ENCODE measurements around the gene GTF3C4.

- TF ChIP-seq, protein P1, sequence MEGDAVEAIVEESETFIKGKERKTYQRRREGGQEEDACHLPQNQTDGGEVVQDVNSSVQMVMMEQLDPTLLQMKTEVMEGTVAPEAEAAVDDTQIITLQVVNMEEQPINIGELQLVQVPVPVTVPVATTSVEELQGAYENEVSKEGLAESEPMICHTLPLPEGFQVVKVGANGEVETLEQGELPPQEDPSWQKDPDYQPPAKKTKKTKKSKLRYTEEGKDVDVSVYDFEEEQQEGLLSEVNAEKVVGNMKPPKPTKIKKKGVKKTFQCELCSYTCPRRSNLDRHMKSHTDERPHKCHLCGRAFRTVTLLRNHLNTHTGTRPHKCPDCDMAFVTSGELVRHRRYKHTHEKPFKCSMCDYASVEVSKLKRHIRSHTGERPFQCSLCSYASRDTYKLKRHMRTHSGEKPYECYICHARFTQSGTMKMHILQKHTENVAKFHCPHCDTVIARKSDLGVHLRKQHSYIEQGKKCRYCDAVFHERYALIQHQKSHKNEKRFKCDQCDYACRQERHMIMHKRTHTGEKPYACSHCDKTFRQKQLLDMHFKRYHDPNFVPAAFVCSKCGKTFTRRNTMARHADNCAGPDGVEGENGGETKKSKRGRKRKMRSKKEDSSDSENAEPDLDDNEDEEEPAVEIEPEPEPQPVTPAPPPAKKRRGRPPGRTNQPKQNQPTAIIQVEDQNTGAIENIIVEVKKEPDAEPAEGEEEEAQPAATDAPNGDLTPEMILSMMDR (IDR thresholded peaks at IDR 0.05), result no peak
- TF ChIP-seq SMC3 (IDR thresholded peaks at IDR 0.05), result no peak
- TF ChIP-seq HOXA7 (CRISPR knock-in tag; IDR thresholded peaks at IDR 0.05), result no peak
- TF ChIP-seq CEBPB (IDR thresholded peaks at IDR 0.05), result no peak
- no peak for TF ChIP-seq RCOR1 (IDR thresholded peaks at IDR 0.05; ENCODE audit: low read depth, low read length)
- no peak for TF ChIP-seq POLR2A (IDR thresholded peaks at IDR 0.05; ENCODE audit: low read length)
- no peak for TF ChIP-seq RAD21 (conservative IDR thresholded peaks at IDR 0.05 in 1 of 2, IDR thresholded peaks at IDR 0.05 in 1 of 2)
- no peak for TF ChIP-seq KDM5A (IDR thresholded peaks at IDR 0.05)
Measured at GRCh38 chr9:132722564-132723065, 52.4 kb downstream of the GTF3C4 start.
